HCT116 (cell line): ENCODE measurements around the gene SF3B4.

Source experiments
- REST ChIP-seq: IDR thresholded peaks from 2 replicates; pipeline ENCODE4 v1.6.1; 2012; ENCODE audit warnings: low read depth
- TCF7L2 ChIP-seq: IDR thresholded peaks from 2 replicates; pipeline ENCODE4 v1.7.0; 2011; ENCODE audit warnings: borderline replicate concordance, inconsistent platforms; ENCODE audit not compliant: insufficient read depth, insufficient read length; ENCODE audit errors: extremely low read depth
- TF ChIP-seq, protein P1 (sequence below), 3 experiments: fragments of 200-600 bp in 1 of 3; sonication (generic) in 1 of 3; IDR thresholded peaks in 2 of 3; conservative IDR thresholded peaks in 1 of 3; 2 replicates each; pipeline ENCODE4 v1.5.1; 2012 to 2017; ENCODE audit warnings: low read depth in 2 of 3, low read length in 2 of 3, antibody characterized with exemption in 1 of 3, borderline replicate concordance in 1 of 3, control low read depth in 1 of 3, mild to moderate bottlenecking in 1 of 3, mixed read lengths in 1 of 3, mixed run types in 1 of 3, moderate library complexity in 1 of 3; ENCODE audit not compliant: insufficient read depth in 1 of 3
- TF ChIP-seq, protein P2 (sequence below): IDR thresholded peaks from 2 replicates; pipeline ENCODE4 v1.6.1; 2011; ENCODE audit warnings: mild to moderate bottlenecking, low read length, moderate library complexity; ENCODE audit not compliant: insufficient replicate concordance; ENCODE audit errors: extremely low read depth

DNA sequence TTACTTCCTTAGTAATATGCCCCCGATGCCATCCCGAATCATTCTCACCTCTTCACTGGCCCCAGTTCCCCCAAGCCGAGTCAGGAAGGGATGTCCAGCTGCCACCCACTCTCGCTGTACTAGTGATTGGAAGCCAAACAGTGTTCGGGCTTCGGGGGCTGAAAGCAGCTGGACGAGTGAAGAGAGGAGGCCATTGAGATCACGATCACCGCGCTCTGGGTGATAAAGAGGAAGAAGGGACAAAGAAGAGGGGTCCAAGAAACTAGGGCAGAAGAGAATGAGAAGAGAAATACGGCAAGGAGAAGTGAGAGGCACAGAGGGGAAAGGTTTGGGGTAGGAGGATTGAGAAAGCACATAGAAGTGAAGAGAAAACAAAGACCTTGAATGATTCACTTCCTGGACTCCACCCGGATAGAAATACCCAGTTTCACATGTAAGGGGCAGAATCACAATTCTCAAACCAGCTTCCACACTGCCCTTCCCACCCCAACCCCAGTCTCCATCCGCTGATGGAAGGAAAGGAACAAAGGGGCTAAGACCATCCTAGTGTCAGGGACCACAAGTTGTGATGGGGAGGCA, 3.7 kb upstream of the SF3B4 start:
- no peak for TF ChIP-seq REST
- TF ChIP-seq, protein P1, sequence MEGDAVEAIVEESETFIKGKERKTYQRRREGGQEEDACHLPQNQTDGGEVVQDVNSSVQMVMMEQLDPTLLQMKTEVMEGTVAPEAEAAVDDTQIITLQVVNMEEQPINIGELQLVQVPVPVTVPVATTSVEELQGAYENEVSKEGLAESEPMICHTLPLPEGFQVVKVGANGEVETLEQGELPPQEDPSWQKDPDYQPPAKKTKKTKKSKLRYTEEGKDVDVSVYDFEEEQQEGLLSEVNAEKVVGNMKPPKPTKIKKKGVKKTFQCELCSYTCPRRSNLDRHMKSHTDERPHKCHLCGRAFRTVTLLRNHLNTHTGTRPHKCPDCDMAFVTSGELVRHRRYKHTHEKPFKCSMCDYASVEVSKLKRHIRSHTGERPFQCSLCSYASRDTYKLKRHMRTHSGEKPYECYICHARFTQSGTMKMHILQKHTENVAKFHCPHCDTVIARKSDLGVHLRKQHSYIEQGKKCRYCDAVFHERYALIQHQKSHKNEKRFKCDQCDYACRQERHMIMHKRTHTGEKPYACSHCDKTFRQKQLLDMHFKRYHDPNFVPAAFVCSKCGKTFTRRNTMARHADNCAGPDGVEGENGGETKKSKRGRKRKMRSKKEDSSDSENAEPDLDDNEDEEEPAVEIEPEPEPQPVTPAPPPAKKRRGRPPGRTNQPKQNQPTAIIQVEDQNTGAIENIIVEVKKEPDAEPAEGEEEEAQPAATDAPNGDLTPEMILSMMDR (IDR thresholded peaks at IDR 0.05 in 2 of 3, conservative IDR thresholded peaks at IDR 0.05 in 1 of 3; ENCODE audit: borderline replicate concordance in 1 of 3, insufficient read depth in 1 of 3, low read depth in 2 of 3, low read length in 2 of 3), result no peak
- TF ChIP-seq, protein P2, sequence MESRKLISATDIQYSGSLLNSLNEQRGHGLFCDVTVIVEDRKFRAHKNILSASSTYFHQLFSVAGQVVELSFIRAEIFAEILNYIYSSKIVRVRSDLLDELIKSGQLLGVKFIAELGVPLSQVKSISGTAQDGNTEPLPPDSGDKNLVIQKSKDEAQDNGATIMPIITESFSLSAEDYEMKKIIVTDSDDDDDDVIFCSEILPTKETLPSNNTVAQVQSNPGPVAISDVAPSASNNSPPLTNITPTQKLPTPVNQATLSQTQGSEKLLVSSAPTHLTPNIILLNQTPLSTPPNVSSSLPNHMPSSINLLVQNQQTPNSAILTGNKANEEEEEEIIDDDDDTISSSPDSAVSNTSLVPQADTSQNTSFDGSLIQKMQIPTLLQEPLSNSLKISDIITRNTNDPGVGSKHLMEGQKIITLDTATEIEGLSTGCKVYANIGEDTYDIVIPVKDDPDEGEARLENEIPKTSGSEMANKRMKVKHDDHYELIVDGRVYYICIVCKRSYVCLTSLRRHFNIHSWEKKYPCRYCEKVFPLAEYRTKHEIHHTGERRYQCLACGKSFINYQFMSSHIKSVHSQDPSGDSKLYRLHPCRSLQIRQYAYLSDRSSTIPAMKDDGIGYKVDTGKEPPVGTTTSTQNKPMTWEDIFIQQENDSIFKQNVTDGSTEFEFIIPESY, result no peak
- TF ChIP-seq TCF7L2, result no peak
